ENCODE measurements around the gene EMC9.

The EMC9 gene

DNA sequence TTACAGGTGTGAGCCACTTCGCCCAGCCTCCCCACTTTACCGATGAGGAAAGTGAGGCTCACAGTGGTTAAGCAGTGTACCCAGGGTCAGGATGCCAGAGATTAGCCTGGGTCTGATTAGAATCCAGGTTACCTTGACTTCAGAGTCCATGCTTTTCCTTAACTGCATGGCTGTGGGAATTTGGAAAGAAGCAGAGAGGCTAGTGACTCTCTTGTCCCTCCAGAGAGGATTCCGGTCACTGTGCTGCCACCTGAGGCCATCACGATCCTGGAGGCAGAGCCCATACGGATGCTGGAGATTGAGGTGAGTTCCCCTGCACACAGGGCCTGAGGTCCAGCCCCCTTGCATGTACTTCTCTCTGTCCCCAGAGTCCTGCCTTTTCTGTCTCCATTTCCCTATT, 35.2 kb upstream of the EMC9 start:
- Histone ChIP-seq H3K27ac (ENCODE audit: low read length) (no peak overlapping the region), H3K9me3 (replicated peaks; ENCODE audit: insufficient read depth, low read length) (no peaks in the 10 kb centered on the region), H3K4me1 (ENCODE audit: low read length) (no peaks in the 10 kb centered on the region), H4K20me1 (ENCODE audit: insufficient read depth, low read length) (no peaks in the 10 kb centered on the region), H3K4me3 (ENCODE audit: low read length) (no peak overlapping the region), H3K36me3 (replicated peaks; ENCODE audit: insufficient read depth, low read length) (no peaks in the 10 kb centered on the region), H3K27me3 (replicated peaks; ENCODE audit: insufficient read depth, low read length) (no peaks in the 10 kb centered on the region), H3K9me2 (replicated peaks; ENCODE audit: insufficient read depth, low read length) (no peaks in the 10 kb centered on the region), H3K79me2 (ENCODE audit: low read length) (no peaks in the 10 kb centered on the region), H3K9ac (ENCODE audit: low read length) (no peak overlapping the region), H2AFZ (ENCODE audit: low read length) (no peak overlapping the region), H3K4me2 (ENCODE audit: low read depth, low read length) (no peak overlapping the region), H3F3A (ENCODE audit: insufficient read depth, low read length) (no peaks in the 10 kb centered on the region)
- TF ChIP-seq EZH2phosphoT487 (IDR thresholded peaks at IDR 0.05; ENCODE audit: low read length) (no peak), EZH2 (optimal IDR thresholded peaks at IDR 0.05; ENCODE audit: low read depth, low read length) (no peak), CTCF (IDR thresholded peaks at IDR 0.05; ENCODE audit: low read length) (no peak)
- no peak for DNase-seq

GRCh38 chr14:24172871-24173281, 31.5 kb upstream of the EMC9 start:
- H3K9ac ChIP-seq (ENCODE audit: low read length): no peak overlapping the region
- no peaks in the 10 kb centered on the region for H3K9me2 ChIP-seq (replicated peaks; ENCODE audit: insufficient read depth, low read length)
- no peak overlapping the region for H3K4me2 ChIP-seq (ENCODE audit: low read depth, low read length)
- H3K27me3 ChIP-seq (replicated peaks; ENCODE audit: insufficient read depth, low read length): no peaks in the 10 kb centered on the region
- H3K27ac ChIP-seq (ENCODE audit: low read length): no peak overlapping the region
- no peak for TF ChIP-seq EZH2 (optimal IDR thresholded peaks at IDR 0.05; ENCODE audit: low read depth, low read length)
- TF ChIP-seq CTCF (IDR thresholded peaks at IDR 0.05; ENCODE audit: low read length): no peak
- TF ChIP-seq EZH2phosphoT487 (IDR thresholded peaks at IDR 0.05; ENCODE audit: low read length): no peak
- DNase-seq: no peak
- H4K20me1 ChIP-seq (ENCODE audit: insufficient read depth, low read length): no peaks in the 10 kb centered on the region
- H3K4me3 ChIP-seq (ENCODE audit: low read length): no peak overlapping the region
- H3K4me1 ChIP-seq (ENCODE audit: low read length): no peaks in the 10 kb centered on the region
- H3K79me2 ChIP-seq (ENCODE audit: low read length): no peaks in the 10 kb centered on the region
- no peaks in the 10 kb centered on the region for H3K36me3 ChIP-seq (replicated peaks; ENCODE audit: insufficient read depth, low read length)
- no peaks in the 10 kb centered on the region for H3K9me3 ChIP-seq (replicated peaks; ENCODE audit: insufficient read depth, low read length)
- no peak overlapping the region for H2AFZ ChIP-seq (ENCODE audit: low read length)
- H3F3A ChIP-seq (ENCODE audit: insufficient read depth, low read length): no peaks in the 10 kb centered on the region

GRCh38 chr14:24172261-24172860, 31.0 kb upstream of the EMC9 start:
- no peaks in the 10 kb centered on the region for H3F3A ChIP-seq (ENCODE audit: insufficient read depth, low read length)
- H2AFZ ChIP-seq (ENCODE audit: low read length): no peak overlapping the region
- H4K20me1 ChIP-seq (ENCODE audit: insufficient read depth, low read length): no peaks in the 10 kb centered on the region
- H3K27ac ChIP-seq (ENCODE audit: low read length): no peak overlapping the region
- H3K4me2 ChIP-seq (ENCODE audit: low read depth, low read length): no peak overlapping the region
- H3K9me2 ChIP-seq (replicated peaks; ENCODE audit: insufficient read depth, low read length): no peaks in the 10 kb centered on the region
- DNase-seq: no peak
- H3K4me1 ChIP-seq (ENCODE audit: low read length): no peaks in the 10 kb centered on the region
- H3K79me2 ChIP-seq (ENCODE audit: low read length): no peaks in the 10 kb centered on the region
- H3K27me3 ChIP-seq (replicated peaks; ENCODE audit: insufficient read depth, low read length): no peaks in the 10 kb centered on the region
- H3K9me3 ChIP-seq (replicated peaks; ENCODE audit: insufficient read depth, low read length): no peaks in the 10 kb centered on the region
- no peak overlapping the region for H3K4me3 ChIP-seq (ENCODE audit: low read length)
- H3K9ac ChIP-seq (ENCODE audit: low read length): no peak overlapping the region
- no peaks in the 10 kb centered on the region for H3K36me3 ChIP-seq (replicated peaks; ENCODE audit: insufficient read depth, low read length)
- TF ChIP-seq EZH2 (optimal IDR thresholded peaks at IDR 0.05; ENCODE audit: low read depth, low read length) (no peak), CTCF (IDR thresholded peaks at IDR 0.05; ENCODE audit: low read length) (no peak), EZH2phosphoT487 (IDR thresholded peaks at IDR 0.05; ENCODE audit: low read length) (no peak)
